A549 treated with AZD2906 at 1 μM for 4 hours (cell line): ENCODE results near the gene SURF6. TPM values are rescaled to one million over a fixed set of nuclear protein-coding genes. Genes with fewer than 3 reads are reported as not detected.

Experiments
- total RNA-seq: library from RNA; stranded (reverse); fragments of 200-300 nt; extraction: Qiagen RNA extraction; gene quantifications from 5 replicates; pipeline ENCODE4 v1.2.3, GENCODE V29; 2022

The SURF6 gene
- total RNA-seq, result 22.3 to 28.8 TPM (median 25.0 TPM) in 5 replicates

DNA sequence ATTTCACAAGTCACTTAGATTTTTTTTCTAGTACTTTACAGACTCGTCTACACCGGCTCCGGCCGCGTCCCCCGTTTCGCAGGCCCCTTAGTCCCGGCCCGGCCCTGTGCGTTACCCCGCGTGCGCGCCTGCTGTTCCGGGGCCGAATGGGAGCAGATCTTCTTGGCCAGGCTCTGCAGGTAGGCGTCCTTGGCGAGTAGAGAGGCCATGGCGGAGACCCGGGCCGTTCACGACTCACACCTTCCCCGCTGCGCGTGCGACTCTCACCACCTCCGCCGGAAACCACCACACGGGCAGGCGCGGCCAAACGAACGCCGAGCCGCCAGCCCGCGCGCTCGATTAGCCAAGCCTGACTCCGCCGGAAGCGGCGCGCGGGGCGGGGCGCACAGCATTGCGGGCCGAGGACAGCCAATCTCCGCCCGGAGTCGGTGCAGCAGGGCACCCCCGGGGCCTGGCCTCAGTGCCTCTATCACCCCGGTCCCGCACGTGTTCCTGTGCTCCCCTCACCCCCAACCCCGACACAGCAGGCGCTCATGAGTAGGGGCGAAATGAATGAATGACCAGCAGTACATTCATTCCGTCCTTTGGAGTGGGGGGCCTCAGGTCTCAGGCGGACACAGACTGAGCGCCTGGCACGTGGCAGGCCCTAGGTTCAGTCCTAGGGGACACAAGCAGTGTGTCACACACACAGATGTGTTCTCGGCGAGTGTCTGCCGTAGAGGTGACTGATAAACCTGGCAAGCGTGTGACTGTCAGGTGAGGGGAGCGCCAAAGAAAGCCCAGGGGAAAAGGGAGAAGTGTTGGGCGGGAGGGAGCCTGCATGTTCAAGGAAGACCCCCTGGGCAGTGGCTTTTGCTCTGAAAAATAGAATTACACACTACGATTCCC lies at the start of gene SURF6:
SURF6 (minus strand) TSS at position 265 of the 888 bp plus-strand sequence; CDS start at position 209, 56 bp downstream.

DNA sequence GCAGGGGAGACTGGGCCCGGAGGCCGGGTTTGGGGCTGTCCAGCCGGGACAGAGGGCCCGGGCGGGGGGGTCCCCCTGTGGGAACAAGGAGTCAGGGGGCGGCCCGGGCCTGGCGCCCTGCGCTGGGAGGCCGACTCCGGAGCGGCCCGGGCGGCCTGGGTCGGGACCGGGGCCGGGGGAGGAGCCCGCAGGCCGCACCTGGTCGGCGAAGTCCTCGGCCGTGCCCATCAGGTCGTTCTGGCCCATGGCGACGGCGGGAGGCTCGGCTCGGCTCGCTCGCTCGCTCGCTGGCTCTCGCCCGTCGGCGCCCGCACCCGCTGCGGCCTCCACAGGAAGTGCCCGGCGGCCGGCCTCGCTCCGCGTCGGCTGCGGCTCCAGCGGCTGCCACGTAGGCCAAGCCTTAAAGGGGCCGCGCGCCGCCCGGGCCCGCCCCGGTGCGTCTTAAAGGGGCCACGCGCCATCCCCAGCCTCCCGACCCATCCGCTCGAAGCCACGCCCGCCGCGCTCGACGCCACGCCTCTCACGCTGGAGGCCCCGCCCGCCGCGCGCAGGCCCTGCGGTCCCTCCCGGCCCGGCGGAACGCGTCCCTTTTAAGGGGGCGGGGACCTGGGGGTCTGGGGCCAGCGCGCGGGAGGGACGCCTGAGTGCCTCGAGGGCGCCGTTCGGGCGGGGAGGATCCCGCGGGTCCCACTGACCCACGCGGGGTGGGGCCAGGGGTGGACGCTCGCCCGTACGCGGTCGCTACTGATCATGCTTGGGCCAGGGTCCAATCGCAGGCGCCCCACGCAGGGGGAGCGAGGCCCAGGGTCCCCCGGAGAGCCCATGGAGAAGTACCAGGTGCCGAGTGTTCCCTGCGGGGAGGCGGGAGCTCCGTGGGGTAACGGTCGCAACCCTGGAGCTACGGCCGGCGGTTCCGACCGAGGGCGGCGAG lies 40.0 kb upstream of the SURF6 start, which contains the start of the genes STKLD1 and SURF4:
STKLD1 (plus strand) TSS at position 643 of the 931 bp plus-strand sequence; CDS start at position 751, 108 bp downstream.
SURF4 (minus strand) TSS at position 337 of the 931 bp plus-strand sequence; CDS start at position 246, 91 bp downstream.

DNA sequence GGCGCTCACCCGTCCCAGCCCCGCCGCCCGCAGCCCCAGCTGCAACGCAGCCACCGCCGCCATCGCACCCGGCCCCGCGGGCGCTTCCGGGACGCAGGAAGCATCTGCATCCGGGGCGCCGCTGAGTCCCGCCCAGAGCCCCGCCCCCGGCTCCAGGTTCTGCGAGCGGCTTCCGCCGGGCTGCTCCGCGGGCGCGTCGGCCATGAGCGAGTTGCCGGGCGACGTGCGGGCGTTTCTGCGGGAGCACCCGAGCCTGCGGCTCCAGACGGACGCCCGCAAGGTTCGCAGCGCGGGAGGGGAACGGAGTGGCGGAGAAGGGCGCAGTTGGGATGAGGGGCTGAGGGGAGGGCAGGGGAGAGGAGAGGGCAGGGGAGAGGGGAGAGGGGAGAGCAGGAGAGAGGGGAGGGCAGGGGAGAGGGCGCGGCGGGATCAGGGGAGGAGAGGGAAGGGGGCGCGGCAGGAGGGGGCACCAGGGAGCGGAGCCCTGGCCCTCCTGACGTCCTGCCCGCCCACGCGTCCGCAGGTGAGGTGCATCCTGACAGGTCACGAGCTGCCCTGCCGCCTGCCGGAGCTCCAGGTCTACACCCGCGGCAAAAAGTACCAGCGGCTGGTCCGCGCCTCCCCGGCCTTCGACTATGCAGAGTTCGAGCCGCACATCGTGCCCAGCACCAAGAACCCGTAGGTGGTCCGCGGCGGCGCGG lies 20.6 kb upstream of the SURF6 start, which contains the start of the genes SURF1 and SURF2:
SURF1 (minus strand) TSS at position 97 of the 701 bp plus-strand sequence; CDS start at position 63, 34 bp downstream.
SURF2 (plus strand) TSS at position 160 of the 701 bp plus-strand sequence; CDS start at position 203, 43 bp downstream.

DNA sequence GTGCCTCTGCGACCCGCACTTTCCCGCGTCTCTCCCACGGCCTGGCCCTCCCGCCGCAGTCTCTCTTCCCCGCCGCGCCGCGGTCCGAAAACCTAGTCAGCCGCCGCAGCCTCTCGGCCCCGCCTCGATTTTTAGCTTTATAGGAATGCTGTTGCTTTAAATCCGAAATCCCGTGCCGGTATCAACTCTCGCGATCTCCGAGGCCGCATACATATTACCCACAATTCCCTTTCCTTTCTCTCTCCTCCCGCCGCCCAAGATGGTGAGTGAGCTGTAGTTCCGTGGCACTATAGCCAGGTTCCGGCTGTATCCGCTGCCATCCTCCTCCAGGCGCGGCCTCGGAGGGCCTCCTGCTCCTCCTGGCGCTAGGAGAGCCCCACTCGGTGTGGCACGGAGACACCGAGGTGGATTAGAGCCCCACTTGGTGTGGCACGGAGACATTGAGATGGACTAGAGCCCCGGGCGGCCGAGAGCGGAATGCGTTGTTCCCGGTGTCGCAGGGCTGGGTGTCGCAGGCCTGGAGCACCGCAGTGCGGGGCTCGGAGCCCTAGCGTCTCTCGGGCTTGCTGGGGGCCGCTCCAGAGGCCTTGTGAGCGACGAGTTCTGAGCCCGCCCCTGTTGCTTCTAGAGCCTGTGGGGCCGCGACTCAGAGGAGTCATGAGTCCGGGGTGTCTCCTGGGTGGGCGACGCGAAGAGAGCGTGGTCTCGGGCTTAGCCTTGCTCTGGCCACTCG lies 12.2 kb upstream of the SURF6 start, which contains the start of the genes MED22 and RPL7A:
MED22 (minus strand) TSS at position 147 of the 733 bp plus-strand sequence. CDS start 1,469 bp downstream, outside the sequence.
RPL7A (plus strand) TSS at position 234 of the 733 bp plus-strand sequence; CDS start at position 260, 26 bp downstream.

Other genes starting within 250 kb of the SURF6 start
- 23.5 to 31.1 TPM (median 29.2 TPM) in 5 replicates for gene RALGDS, start 214.9 kb downstream of the SURF6 start, total RNA-seq
- gene GBGT1, start 172.3 kb downstream of the SURF6 start, total RNA-seq, result 1.4 to 2.6 TPM (median 2.0 TPM) in 5 replicates
- gene OBP2B, start 126.9 kb downstream of the SURF6 start, total RNA-seq, result not detected in 5 replicates
- not detected in 5 replicates for gene ABO, start 61.0 kb downstream of the SURF6 start, total RNA-seq
- gene MED22, start 11.9 kb upstream of the SURF6 start, total RNA-seq, result 23.5 to 32.2 TPM (median 30.0 TPM) in 5 replicates
- gene RPL7A, start 12.0 kb upstream of the SURF6 start, total RNA-seq, result 3,317 to 3,500 TPM (median 3,431 TPM) in 5 replicates
- 36.2 to 49.2 TPM (median 42.8 TPM) in 5 replicates for gene SURF1, start 20.3 kb upstream of the SURF6 start, total RNA-seq
- 37.8 to 53.4 TPM (median 45.4 TPM) in 5 replicates for gene SURF2, start 20.4 kb upstream of the SURF6 start, total RNA-seq
- 187 to 197 TPM (median 194 TPM) in 5 replicates for gene SURF4, start 39.9 kb upstream of the SURF6 start, total RNA-seq
- gene STKLD1, start 40.2 kb upstream of the SURF6 start, total RNA-seq, result 0.50 to 0.92 TPM (median 0.64 TPM) in 5 replicates
- gene REXO4, start 81.8 kb upstream of the SURF6 start, total RNA-seq, result 29.2 to 36.5 TPM (median 33.6 TPM) in 5 replicates
- gene ADAMTS13, start 86.2 kb upstream of the SURF6 start, total RNA-seq, result 0.31 to 0.63 TPM (median 0.60 TPM) in 5 replicates
- 4.2 to 5.3 TPM (median 4.5 TPM) in 5 replicates for gene CACFD1, start 123.8 kb upstream of the SURF6 start, total RNA-seq
- gene SLC2A6, start 142.9 kb upstream of the SURF6 start, total RNA-seq, result 17.1 to 21.5 TPM (median 19.5 TPM) in 5 replicates
- gene MYMK, start 188.8 kb upstream of the SURF6 start, total RNA-seq, result not detected in 5 replicates
- gene ADAMTSL2, start 198.5 kb upstream of the SURF6 start, total RNA-seq, result not detected in 5 replicates